ENCODE data around the gene BCAS1. TPM values are rescaled to one million over a fixed set of nuclear protein-coding genes. Genes with fewer than 3 reads are reported as not detected.
"Not testable (repeated sequence)": the region's sequence is repeated elsewhere in the genome, so short reads cannot be mapped to it uniquely, and the experiment has no call there.

The BCAS1 gene
- total RNA-seq, 1 donor from 2014 or later, result not detected

- Mint-ChIP-seq H3K9me3 (no peaks in the 10 kb centered on the region), H3K4me3 (no peak overlapping the region), H3K27ac (ENCODE audit: unreplicated experiment) (no peak overlapping the region), H3K36me3 (ENCODE audit: low read depth) (no peaks in the 10 kb centered on the region), H3K4me1 (peaks cover 36% of the 10 kb centered on the region), H3K27me3 (ENCODE audit: low read depth) (no peaks in the 10 kb centered on the region)
- TF ChIP-seq, protein P1, sequence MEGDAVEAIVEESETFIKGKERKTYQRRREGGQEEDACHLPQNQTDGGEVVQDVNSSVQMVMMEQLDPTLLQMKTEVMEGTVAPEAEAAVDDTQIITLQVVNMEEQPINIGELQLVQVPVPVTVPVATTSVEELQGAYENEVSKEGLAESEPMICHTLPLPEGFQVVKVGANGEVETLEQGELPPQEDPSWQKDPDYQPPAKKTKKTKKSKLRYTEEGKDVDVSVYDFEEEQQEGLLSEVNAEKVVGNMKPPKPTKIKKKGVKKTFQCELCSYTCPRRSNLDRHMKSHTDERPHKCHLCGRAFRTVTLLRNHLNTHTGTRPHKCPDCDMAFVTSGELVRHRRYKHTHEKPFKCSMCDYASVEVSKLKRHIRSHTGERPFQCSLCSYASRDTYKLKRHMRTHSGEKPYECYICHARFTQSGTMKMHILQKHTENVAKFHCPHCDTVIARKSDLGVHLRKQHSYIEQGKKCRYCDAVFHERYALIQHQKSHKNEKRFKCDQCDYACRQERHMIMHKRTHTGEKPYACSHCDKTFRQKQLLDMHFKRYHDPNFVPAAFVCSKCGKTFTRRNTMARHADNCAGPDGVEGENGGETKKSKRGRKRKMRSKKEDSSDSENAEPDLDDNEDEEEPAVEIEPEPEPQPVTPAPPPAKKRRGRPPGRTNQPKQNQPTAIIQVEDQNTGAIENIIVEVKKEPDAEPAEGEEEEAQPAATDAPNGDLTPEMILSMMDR (conservative IDR thresholded peaks at IDR 0.05), result no peak
- DNase-seq (ENCODE audit: low read depth, low spot score), result no peak
Observed at GRCh38 chr20:53935344-53936084, 134.9 kb downstream of the BCAS1 start.

DNA sequence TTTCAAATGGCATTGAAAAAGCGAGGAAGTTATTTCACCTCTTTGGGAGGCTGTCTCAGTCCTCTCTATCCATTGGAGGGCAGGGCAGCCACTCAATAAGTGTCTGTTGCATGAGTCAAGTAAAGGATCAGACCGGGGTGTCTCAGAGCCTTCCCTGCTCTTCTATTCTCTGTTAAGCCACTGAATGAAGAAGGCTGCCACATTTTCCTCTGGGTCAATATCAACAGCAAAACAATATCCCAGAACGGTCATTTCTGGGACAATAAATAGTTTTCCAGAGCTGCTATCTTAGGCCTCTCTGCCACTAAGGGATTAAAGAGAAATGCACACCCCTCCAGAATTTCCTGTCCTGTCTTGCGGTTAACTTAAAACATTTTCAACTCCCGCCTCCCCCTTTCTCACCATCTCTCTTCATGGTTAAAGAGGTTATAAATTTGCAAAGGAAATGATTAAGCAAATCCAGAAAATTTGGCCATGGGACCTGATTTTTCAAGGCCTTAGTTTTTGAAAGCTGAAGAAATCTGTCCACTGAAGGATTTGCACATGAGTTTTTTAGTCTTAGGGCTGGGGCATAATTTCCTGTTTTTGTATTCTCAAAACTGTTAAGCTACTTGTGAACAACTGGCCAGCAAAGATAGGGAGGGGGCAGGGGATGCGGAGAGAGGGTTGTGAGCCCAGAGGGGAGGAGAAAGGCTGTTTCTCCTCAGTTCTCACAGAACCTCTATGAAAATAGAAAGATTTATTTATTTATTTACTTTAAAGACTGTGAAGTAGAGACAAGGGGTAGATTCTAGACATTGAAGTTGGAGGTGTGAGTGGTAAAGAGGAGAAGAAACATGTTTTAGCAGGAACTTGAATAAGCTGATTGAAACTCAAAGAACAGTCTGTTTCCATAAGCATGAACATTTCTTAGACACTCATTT lies 135.7 kb downstream of the BCAS1 start:
- Mint-ChIP-seq H3K27ac (ENCODE audit: unreplicated experiment) (no peak overlapping the region), H3K36me3 (ENCODE audit: low read depth) (no peaks in the 10 kb centered on the region)

GRCh38 chr20:53933232-53933846 lies 137.1 kb downstream of the BCAS1 start:
- no peak for DNase-seq (ENCODE audit: low read depth, low spot score)
- Mint-ChIP-seq H3K27me3 (ENCODE audit: low read depth) (no peaks in the 10 kb centered on the region), H3K4me1 (peaks cover 22% of the 10 kb centered on the region), H3K9me3 (no peaks in the 10 kb centered on the region), H3K36me3 (ENCODE audit: low read depth) (no peaks in the 10 kb centered on the region), H3K4me3 (no peak overlapping the region), H3K27ac (ENCODE audit: unreplicated experiment) (no peak overlapping the region)
- TF ChIP-seq, protein P1 (conservative IDR thresholded peaks at IDR 0.05), result no peak

More for the DNA sequence above, 135.7 kb downstream of the BCAS1 start:
- no peak for DNase-seq (ENCODE audit: low read depth, low spot score)
- Mint-ChIP-seq H3K9me3 (no peaks in the 10 kb centered on the region), H3K4me3 (no peak overlapping the region), H3K4me1 (peaks cover 27% of the 10 kb centered on the region), H3K27me3 (ENCODE audit: low read depth) (no peaks in the 10 kb centered on the region)
- TF ChIP-seq, protein P1 (conservative IDR thresholded peaks at IDR 0.05), result no peak

DNA sequence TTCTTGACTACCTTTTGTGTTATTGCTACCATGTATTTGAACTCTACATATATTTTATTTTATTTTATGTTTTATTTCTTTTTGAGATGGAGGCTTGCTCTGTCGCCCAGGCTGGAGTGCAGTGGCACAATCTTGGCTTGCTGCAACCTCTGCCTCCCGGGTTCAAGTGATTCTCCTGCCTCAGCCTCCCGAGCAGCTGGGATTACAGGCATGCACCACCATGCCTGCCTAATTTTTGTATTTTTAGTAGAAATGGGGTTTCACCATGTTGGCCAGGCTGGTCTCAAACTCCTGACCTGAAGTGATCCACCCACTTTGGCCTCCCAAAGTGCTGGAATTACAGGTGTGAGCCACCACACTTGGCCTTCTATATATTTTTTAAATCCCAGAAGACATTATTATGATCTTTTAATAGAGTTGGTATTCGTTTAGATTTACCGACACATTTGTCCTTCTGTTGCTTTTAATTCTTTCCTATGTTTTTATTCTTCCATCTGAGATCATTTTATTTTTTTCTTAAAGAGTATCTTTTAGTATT lies 137.7 kb downstream of the BCAS1 start:
- not testable (repeated sequence) for H3K36me3 Mint-ChIP-seq (ENCODE audit: low read depth); H3K4me3 Mint-ChIP-seq; H3K27me3 Mint-ChIP-seq (ENCODE audit: low read depth); DNase-seq (ENCODE audit: low read depth, low spot score); H3K27ac Mint-ChIP-seq (ENCODE audit: unreplicated experiment); H3K9me3 Mint-ChIP-seq
- H3K4me1 Mint-ChIP-seq, result peaks cover 22% of the 10 kb centered on the region

DNA sequence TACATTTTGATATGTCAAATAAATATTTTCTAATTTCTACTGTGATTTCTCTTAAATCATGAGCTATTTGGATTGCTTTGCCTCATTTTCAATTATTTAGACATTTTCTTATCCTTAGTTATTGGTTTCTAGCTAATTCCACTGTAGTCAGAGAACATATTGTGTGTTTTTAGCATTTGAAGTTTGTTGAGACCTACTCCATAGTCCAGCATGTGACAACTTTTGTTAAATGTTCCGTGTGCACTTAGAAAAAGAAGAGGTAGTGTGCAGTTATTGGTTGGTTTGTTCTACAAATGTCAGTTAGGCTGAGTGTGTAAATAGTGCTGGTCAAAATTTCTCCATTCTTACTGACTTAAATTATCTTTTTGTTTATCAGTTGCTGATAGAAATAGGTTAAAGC lies 138.8 kb downstream of the BCAS1 start:
- no peaks in the 10 kb centered on the region for H3K36me3 Mint-ChIP-seq (ENCODE audit: low read depth)
- TF ChIP-seq, protein P1 (conservative IDR thresholded peaks at IDR 0.05), result no peak
- DNase-seq (ENCODE audit: low read depth, low spot score), result no peak
- H3K4me3 Mint-ChIP-seq, result no peak overlapping the region
- H3K27ac Mint-ChIP-seq (ENCODE audit: unreplicated experiment), result no peak overlapping the region
- peaks cover 27% of the 10 kb centered on the region for H3K4me1 Mint-ChIP-seq
- no peaks in the 10 kb centered on the region for H3K9me3 Mint-ChIP-seq
- no peaks in the 10 kb centered on the region for H3K27me3 Mint-ChIP-seq (ENCODE audit: low read depth)
